GM12875 (cell line): Measurements from ENCODE around the gene TFPT.
A peak's percentile ranks its signal among the peaks of the same experiment; 100 is the strongest.

Experiments used
- H3K4me3 ChIP-seq: one replicate; pipeline ENCODE4 v1.5.1; 2011; ENCODE audit warnings: low read depth, low read length, control low read depth
- CTCF ChIP-seq: IDR thresholded peaks from 2 replicates; pipeline ENCODE4 v1.5.1; 2011; ENCODE audit warnings: low read depth, mild to moderate bottlenecking, control low read depth, inconsistent platforms, low read length, moderate library complexity, borderline replicate concordance; ENCODE audit not compliant: insufficient read depth

The TFPT gene

GRCh38 chr19:54148158-54148557, 32.7 kb upstream of the TFPT start:
- TF ChIP-seq CTCF, result no peak
- no peak overlapping the region for H3K4me3 ChIP-seq

- no peak for TF ChIP-seq CTCF
- no peak overlapping the region for H3K4me3 ChIP-seq
Observed at GRCh38 chr19:54147676-54148075, 32.2 kb upstream of the TFPT start.

GRCh38 chr19:54145541-54146158, 30.2 kb upstream of the TFPT start:
- TF ChIP-seq CTCF, result no peak
- no peak overlapping the region for H3K4me3 ChIP-seq

- no peak overlapping the region for H3K4me3 ChIP-seq
- TF ChIP-seq CTCF, result no peak
Observed at GRCh38 chr19:54142166-54142780, 26.8 kb upstream of the TFPT start.

- H3K4me3 ChIP-seq, result no peak overlapping the region
- TF ChIP-seq CTCF, result no peak
Observed at GRCh38 chr19:54141356-54141755, 25.9 kb upstream of the TFPT start.

- no peak for TF ChIP-seq CTCF
- peak overlapping the region; percentile 89 for H3K4me3 ChIP-seq
Observed at GRCh38 chr19:54138489-54139256, 23.2 kb upstream of the TFPT start.
